ENCODE results near the gene APH1B. TPM values are rescaled to one million over a fixed set of nuclear protein-coding genes. Genes with fewer than 3 reads are reported as not detected.

APH1B gene
- total RNA-seq, 1 experiment from 2014 or later = 5.8 TPM

DNA sequence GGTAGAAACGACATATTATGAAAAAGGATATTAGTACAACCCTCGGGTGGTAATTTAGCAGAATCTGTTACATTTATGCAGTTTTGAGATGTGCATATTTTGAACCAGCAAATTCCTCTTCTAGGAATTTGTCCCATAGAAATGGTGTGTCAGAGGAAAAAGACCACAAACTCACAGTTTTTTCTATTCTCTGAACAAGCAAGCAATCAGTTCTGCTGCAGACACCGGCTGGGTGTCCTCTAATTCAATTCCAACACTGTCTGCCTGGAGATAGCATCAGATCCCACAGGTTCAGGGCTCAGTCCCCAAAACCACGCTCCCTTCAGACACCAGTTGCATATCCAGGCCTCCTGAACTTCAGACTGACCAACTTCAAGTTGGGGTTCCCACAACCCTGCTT, 36.4 kb downstream of the APH1B start:
- TF ChIP-seq, protein P1, sequence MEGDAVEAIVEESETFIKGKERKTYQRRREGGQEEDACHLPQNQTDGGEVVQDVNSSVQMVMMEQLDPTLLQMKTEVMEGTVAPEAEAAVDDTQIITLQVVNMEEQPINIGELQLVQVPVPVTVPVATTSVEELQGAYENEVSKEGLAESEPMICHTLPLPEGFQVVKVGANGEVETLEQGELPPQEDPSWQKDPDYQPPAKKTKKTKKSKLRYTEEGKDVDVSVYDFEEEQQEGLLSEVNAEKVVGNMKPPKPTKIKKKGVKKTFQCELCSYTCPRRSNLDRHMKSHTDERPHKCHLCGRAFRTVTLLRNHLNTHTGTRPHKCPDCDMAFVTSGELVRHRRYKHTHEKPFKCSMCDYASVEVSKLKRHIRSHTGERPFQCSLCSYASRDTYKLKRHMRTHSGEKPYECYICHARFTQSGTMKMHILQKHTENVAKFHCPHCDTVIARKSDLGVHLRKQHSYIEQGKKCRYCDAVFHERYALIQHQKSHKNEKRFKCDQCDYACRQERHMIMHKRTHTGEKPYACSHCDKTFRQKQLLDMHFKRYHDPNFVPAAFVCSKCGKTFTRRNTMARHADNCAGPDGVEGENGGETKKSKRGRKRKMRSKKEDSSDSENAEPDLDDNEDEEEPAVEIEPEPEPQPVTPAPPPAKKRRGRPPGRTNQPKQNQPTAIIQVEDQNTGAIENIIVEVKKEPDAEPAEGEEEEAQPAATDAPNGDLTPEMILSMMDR (conservative IDR thresholded peaks at IDR 0.05) = no peak
- no peak for TF ChIP-seq EZH2 (IDR thresholded peaks at IDR 0.05; ENCODE audit: low read depth)
- Histone ChIP-seq H2AFZ (no peak overlapping the region), H3K4me1 (replicated peaks; ENCODE audit: insufficient read depth) (no peaks in the 10 kb centered on the region), H3K27me3 (ENCODE audit: insufficient read depth, low read depth) (no peaks in the 10 kb centered on the region), H3K9me2 (ENCODE audit: insufficient read depth) (no peaks in the 10 kb centered on the region), H3K36me3 (ENCODE audit: low read depth) (no peaks in the 10 kb centered on the region), H3F3A (ENCODE audit: insufficient read depth, low read depth) (no peaks in the 10 kb centered on the region), H4K20me1 (ENCODE audit: insufficient read depth) (no peaks in the 10 kb centered on the region; the same call in 1 of the 2 replicates), H3K79me2 (ENCODE audit: low read depth) (no peaks in the 10 kb centered on the region), H3K4me3 (no peak overlapping the region), H3K4me2 (no peak overlapping the region), H3K27ac (no peak overlapping the region), H3K9me3 (ENCODE audit: insufficient read depth, low read depth) (no peaks in the 10 kb centered on the region)
- intact Hi-C loops (cut with micrococcal nuclease; ENCODE audit: unreplicated experiment) = no loop called here
- no peak for DNase-seq
- CTCF ChIA-PET = no interaction called here
- POLR2A ChIA-PET (ENCODE audit: unreplicated experiment) = no interaction called here
- BruUV-seq (replicated peaks) = no TSS peak

DNA sequence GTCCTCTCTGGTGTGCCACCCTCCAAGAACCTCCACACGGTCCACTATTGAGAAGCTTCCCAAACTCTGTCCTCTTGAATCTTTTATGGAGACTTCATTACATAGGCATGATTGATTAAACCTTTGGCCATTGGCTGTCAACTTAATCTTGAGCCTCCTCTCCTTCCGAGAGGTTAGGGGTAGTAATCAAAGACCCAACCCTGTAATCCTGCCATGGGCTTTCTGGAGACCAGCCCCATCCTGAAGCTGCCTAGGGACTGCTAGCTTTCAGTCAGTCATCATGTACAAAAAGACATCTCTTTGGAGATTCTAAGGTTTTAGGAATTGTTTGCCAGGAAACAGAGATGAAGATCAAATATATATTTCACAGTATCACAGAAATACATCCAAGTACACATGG, 37.0 kb downstream of the APH1B start:
- TF ChIP-seq, protein P1 (conservative IDR thresholded peaks at IDR 0.05) = no peak
- TF ChIP-seq EZH2 (IDR thresholded peaks at IDR 0.05; ENCODE audit: low read depth) = no peak
- Histone ChIP-seq H4K20me1 (ENCODE audit: insufficient read depth) (no peaks in the 10 kb centered on the region; the same call in 1 of the 2 replicates), H3K27me3 (ENCODE audit: insufficient read depth, low read depth) (no peaks in the 10 kb centered on the region), H3K4me1 (replicated peaks; ENCODE audit: insufficient read depth) (no peaks in the 10 kb centered on the region), H3K9me3 (ENCODE audit: insufficient read depth, low read depth) (no peaks in the 10 kb centered on the region), H3F3A (ENCODE audit: insufficient read depth, low read depth) (no peaks in the 10 kb centered on the region), H3K27ac (no peak overlapping the region), H3K36me3 (ENCODE audit: low read depth) (no peaks in the 10 kb centered on the region), H3K9me2 (ENCODE audit: insufficient read depth) (no peaks in the 10 kb centered on the region), H3K4me2 (no peak overlapping the region), H2AFZ (no peak overlapping the region), H3K79me2 (ENCODE audit: low read depth) (no peaks in the 10 kb centered on the region), H3K4me3 (no peak overlapping the region)
- intact Hi-C loops (cut with micrococcal nuclease; ENCODE audit: unreplicated experiment) = no loop called here
- DNase-seq = no peak
- ChIA-PET POLR2A (ENCODE audit: unreplicated experiment) (no interaction called here), CTCF (no interaction called here)
- no TSS peak for BruUV-seq (replicated peaks)

DNA sequence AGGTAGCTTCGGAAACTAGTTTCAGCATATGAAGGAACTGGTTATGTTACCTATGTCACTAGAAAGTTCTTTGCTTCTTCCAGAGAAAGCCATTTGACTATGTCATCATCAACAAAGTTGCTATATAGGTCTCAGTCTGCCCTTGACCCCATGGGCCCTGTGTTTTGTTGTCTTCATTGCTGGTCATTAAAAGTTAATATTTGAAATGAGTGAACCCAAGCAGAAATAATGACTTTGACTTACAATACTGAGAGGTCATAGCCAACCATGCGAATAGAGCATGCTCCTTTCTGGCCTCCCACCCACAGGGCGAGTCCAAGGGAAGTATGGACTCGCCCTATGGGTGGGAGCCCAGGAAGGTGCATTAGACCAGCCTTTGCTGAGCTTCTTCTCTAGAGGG, 40.9 kb downstream of the APH1B start:
- POLR2A ChIA-PET (ENCODE audit: unreplicated experiment) = no interaction called here

More for the DNA sequence above, 40.9 kb downstream of the APH1B start:
- BruUV-seq (replicated peaks) = no TSS peak
- Histone ChIP-seq H3K4me3 (no peak overlapping the region), H3K27me3 (ENCODE audit: insufficient read depth, low read depth) (no peaks in the 10 kb centered on the region), H3K9me3 (ENCODE audit: insufficient read depth, low read depth) (no peaks in the 10 kb centered on the region), H4K20me1 (ENCODE audit: insufficient read depth) (no peaks in the 10 kb centered on the region), H2AFZ (no peak overlapping the region), H3K4me1 (replicated peaks; ENCODE audit: insufficient read depth) (no peaks in the 10 kb centered on the region), H3K9me2 (ENCODE audit: insufficient read depth) (no peaks in the 10 kb centered on the region), H3F3A (ENCODE audit: insufficient read depth, low read depth) (no peaks in the 10 kb centered on the region), H3K27ac (no peak overlapping the region), H3K36me3 (ENCODE audit: low read depth) (no peaks in the 10 kb centered on the region), H3K79me2 (ENCODE audit: low read depth) (no peaks in the 10 kb centered on the region), H3K4me2 (no peak overlapping the region)
- DNase-seq = no peak
- CTCF ChIA-PET = no interaction called here
- TF ChIP-seq, protein P1 (conservative IDR thresholded peaks at IDR 0.05) = no peak
- TF ChIP-seq EZH2 (IDR thresholded peaks at IDR 0.05; ENCODE audit: low read depth) = no peak
- intact Hi-C loops (cut with micrococcal nuclease; ENCODE audit: unreplicated experiment) = no loop called here
